Inferior parietal cortex (tissue), 1 donor: Measurements from ENCODE around the gene CORO7.
"Not testable (repeated sequence)": the region's sequence is repeated elsewhere in the genome, so short reads cannot be mapped to it uniquely, and the experiment has no call there.

Experiments used
- DNase-seq: peaks from one replicate; pipeline ENCODE4 v3.0.0-alpha.2; 2016; ENCODE audit errors: extremely low spot score

Gene CORO7

GRCh38 chr16:4354512-4355409 is 61.6 kb downstream of the CORO7 start:
- no peak for DNase-seq

DNA sequence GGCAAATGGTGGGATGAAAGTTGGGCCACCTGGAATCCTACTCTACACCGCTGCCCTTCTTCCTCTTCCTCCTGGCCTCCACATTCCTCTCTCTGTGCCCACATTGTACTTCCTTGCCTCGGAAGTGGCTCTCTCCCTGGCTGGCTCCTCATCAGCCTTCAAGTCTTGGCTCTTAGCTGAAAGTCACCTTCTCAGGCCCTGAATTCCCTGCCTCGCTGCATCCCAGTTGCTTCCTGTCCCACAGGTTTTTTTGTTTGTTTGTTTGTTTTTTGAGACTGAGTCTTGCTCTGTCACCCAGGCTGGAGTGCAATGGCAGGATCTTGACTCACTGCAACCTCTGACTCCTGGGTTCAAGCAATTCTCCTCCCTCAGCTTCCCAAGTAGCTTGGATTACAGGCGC is 62.7 kb downstream of the CORO7 start:
- DNase-seq = no peak

DNA sequence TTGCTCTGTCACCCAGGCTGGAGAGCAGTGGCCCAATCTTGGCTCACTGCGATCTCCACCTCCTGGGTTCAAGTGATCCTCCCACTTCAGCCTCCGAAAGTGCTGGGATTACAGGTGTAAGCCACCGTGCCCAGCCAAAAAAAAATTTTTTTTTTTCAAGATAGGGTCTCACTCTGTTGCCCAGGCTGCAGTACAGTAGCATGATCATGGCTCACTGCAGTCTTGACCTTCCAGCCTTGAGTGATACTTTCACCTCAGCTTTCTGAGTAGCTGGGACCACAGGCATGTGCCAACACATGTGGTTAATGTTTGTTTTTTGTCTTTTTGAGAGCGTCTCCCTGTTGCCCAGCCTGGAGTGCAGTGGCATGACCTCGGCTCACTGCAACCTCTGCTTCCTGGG is 63.6 kb downstream of the CORO7 start:
- DNase-seq = no peak

DNA sequence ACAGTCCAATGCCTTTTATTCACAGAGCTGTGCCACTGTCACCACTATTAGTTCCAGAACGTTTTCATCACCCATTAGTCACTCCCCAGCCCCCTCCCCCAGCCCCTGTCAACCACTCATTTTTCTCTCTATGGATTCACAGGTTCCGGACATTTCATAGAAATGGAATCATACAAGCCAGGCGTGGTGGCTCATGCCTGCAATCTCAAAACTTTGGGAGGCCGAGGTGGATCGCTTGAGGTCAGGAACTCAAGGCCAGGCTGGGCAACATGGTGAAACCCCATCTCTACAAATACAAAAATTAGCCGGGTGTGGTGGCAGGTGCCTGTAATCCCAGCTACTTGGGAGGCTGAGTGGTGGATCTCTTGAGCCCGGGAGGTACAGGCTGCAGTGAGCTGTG is 64.5 kb downstream of the CORO7 start:
- no peak for DNase-seq

DNA sequence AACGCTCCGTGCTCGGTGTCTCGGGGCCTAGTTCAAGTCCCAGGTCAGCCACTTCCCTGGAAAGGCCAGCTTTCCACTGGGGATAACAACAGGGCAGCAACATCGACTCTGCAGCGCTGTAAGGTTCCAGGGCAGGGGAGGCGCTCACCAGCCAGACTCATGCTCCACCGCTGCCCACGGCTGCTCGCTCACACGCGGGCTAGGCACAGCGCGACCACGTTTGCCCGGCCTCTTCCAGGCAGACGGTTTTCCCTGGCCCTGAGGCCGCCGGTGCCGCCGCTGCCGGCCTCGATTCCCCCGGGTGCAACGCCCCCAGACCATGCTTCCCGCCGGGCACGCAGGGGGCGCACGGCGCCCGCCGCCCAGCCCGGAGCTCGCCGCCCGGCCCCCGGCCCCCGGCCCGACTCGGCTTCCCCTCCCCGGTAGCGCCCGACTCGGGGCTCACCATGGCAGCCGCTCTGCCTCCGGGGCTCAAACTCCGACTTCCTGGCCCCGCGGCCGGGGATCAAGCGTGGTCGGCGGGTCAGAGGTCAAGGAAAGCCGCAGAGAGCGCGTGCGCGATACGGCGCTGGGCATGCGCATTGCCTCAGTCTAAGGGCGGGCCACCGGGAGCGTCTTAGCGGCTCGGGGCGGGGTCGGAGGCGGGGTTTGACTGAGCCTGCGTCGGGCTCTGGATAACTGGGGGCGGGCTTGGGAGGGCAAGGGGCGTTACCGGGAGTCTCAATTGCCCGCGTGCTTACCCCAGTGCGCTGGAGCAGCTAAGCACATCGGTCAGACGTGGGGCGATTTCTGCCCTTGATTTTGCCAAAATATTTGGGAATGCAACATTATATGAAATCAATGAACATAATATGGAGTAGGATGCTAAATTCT is 65.4 kb downstream of the CORO7 start, which contains the start of gene PAM16:
Gene PAM16 (minus strand): TSS at position 535 of the 873 bp plus-strand sequence. CDS start 87 bp downstream, at position 448.
- peak; percentile 94 for DNase-seq

DNA sequence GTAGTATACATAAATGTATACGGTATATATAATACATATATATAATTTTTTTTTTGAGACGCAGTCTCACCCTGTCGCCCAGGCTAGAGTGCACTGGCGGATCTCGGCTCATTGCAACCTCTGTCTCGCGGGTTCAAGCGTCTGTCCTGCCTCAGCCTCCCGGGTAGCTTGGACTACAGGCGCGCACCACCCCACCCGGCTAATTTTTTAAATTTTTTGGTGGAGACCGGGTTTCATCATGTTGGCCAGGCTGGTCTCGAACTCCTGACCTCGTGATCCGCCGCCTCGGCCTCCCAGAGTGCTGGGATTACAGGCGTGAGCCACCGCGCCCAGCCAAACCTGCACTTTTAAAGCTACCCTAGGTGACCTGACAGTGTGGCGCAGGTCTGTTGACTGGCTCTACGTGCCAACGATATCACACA is 66.0 kb downstream of the CORO7 start:
- no peak for DNase-seq

DNA sequence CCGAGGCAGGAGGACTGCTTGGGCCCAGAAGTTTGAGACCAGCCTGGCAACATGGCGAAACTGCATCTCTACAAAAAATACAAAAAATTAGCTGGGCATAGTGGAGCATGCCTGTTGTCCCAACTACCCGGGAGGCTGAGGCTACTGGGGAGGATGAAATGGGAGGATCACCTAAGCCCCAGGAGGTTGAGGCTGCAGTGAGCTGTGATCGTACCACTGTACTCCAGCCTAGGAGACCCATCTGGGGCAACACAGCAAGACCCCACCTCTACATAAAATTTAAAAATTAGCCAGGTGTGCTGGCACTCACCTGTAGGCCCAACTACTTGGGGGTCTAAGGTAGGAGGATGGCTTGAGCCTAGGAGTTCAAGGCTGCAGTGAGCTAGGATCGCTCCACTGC is 67.1 kb downstream of the CORO7 start:
- no peak for DNase-seq

GRCh38 chr16:4347765-4348509 is 68.5 kb downstream of the CORO7 start:
- DNase-seq = no peak

GRCh38 chr16:4347010-4347409 is 69.4 kb downstream of the CORO7 start:
- no peak for DNase-seq

GRCh38 chr16:4345836-4346781 is 70.3 kb downstream of the CORO7 start:
- no peak for DNase-seq

GRCh38 chr16:4344983-4345835 is 71.2 kb downstream of the CORO7 start:
- peak; percentile 66 for DNase-seq

- not testable (repeated sequence) for DNase-seq
Observed at GRCh38 chr16:4344300-4344982, 72.0 kb downstream of the CORO7 start.

DNA sequence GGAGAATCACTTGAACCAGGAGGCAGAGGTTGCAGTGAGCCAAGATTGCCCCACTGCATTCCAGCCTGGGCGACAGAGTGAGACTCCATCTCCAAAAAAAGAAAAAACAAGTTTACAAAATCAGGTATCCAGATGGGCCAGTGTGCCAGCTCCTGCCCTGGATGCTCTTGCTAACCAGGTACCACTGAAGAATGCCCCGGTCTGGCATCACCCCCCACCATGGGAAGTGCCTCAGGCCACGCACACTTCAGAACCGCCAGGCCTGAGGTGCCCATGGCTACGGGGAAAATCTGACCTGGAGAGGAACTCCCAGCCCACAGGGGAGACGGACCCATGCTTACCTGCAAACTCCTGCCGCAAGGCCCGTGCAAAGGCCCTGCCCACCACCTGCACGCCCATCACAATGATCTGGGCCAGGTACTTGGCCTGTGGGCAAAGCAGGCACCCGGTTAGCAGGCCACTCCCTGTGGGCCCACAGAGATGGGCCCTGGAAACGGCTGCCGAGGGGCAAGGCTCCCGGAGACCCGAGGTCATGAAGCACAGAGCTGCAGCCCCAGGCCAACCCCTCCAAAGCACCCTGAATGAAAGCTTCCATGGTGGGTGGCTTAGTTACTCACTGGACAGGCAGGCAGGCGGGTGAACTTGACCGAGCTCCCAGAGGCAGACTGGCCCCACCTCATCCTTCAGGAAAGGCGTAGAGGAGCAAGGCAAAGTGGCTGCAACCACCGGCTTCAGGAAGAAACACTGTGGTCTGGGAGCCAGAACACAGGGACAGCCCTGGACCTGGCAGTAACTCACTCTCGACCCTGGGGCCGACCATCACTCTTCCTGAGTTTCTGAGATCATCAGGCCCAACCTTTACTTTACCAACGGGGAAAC is 73.3 kb downstream of the CORO7 start:
- no peak for DNase-seq

DNA sequence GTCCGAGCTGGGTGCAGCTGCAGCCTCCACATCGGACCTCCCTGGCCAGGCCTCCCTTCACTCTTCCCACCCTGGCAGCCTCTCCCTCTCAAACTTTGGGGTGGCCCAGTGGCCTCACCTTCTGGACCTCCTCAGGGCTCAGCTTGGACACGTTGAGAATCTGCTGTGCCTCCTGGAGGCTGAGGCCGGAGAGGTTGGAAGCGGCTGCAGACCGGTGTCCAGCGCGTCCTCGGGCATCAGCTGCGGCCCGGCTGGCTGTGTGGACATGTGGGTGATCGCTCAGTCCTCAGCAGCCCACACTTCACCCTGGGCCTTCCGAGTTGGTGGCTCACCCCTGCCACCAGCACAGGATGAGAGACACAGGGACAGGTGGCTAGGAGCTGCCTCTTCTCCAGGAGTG is 75.1 kb downstream of the CORO7 start:
- DNase-seq = no peak

DNA sequence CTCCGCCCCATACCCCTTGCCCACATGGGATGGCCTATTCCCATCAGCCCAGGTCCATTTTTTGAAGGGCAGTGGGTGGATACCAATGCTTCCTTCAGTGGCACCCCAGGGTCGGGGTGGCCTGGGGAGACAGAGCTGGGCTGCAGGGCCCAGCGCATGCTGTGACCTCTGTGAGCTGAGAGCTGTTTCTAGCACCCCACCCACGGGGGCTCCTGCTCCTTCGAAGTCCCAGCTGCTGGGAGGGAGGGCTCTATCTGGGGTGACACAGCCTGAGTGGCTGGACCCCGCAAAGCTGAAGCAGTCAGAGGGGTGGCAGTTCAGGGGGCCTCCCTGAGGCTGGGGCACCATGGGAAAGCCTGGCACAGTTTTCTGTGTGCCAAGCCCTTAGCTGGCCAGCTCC is 76.0 kb downstream of the CORO7 start:
- no peak for DNase-seq

- no peak for DNase-seq
Observed at GRCh38 chr16:4339909-4340308, 76.5 kb downstream of the CORO7 start.

DNA sequence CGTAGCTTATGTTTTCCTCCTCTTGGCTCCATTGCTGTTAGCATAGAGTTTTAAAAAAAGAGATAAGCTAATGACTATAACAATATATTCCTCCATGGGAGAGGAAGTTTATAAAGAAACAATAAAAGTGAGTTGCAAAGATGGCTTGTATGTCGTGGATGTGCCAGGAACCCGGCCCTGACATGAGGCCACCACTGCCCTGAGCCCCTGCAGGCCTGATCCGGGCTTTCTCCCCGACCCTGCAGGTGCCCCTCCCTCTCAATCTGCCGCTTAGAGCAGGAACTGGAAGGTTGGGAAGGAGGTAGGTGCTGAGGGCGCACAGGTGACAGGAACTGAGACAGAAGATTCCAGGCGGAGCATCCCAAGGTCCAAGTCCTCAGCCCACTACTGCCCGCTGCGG is 76.9 kb downstream of the CORO7 start:
- no peak for DNase-seq

GRCh38 chr16:4338712-4339299 is 77.6 kb downstream of the CORO7 start:
- no peak for DNase-seq
